ENCODE measurements around the gene LCLAT1.

Gene LCLAT1

DNA sequence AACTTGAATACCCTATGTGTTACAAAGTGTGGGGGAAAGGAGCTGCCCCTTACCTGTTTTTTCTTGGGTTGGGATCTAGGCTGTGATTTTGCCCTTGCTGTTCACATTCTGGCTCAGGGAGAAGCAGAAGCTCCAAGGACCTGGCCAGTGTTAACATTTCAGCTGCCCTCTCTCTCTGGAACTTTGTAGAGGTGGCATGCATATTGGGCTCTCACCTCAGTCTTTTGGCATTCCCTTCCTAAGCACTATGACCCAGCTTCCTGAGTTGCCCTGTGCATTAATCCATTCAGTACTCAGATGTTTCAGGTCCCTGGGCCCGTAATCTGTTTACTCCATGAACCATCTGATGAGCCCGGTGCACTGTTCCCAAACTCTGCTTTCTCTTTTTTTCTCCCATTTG is 12.1 kb downstream of the LCLAT1 start:
- Histone ChIP-seq H3K4me1 (ENCODE audit: insufficient read depth, low read length, severe bottlenecking) (peaks cover 15% of the 10 kb centered on the region), H3K9me2 (ENCODE audit: low read depth, low read length) (no peaks in the 10 kb centered on the region), H3K9ac (ENCODE audit: low read length) (no peak overlapping the region), H3K4me3 (ENCODE audit: low read depth, low read length, poor library complexity, severe bottlenecking) (no peak overlapping the region), H3K27me3 (ENCODE audit: insufficient read depth, low read length) (no peaks in the 10 kb centered on the region), H2AFZ (ENCODE audit: low read length) (no peak overlapping the region), H3K9me3 (ENCODE audit: low read length) (no peaks in the 10 kb centered on the region), H3K4me2 (ENCODE audit: low read length) (no peak overlapping the region), H4K20me1 (ENCODE audit: insufficient read depth, low read length) (no peaks in the 10 kb centered on the region), H3K27ac (ENCODE audit: low read depth, low read length, poor library complexity, severe bottlenecking) (no peak overlapping the region), H3K79me2 (ENCODE audit: insufficient read depth, low read length) (peaks cover 46% of the 10 kb centered on the region), H3K36me3 (ENCODE audit: insufficient read depth, low read length) (no peaks in the 10 kb centered on the region; the same call in 1 of the 2 replicates), H3F3A (ENCODE audit: insufficient read depth, low read length) (no peaks in the 10 kb centered on the region)
- TF ChIP-seq EZH2 (IDR thresholded peaks at IDR 0.05; ENCODE audit: borderline replicate concordance, low read length), result no peak
- TF ChIP-seq, protein P1, sequence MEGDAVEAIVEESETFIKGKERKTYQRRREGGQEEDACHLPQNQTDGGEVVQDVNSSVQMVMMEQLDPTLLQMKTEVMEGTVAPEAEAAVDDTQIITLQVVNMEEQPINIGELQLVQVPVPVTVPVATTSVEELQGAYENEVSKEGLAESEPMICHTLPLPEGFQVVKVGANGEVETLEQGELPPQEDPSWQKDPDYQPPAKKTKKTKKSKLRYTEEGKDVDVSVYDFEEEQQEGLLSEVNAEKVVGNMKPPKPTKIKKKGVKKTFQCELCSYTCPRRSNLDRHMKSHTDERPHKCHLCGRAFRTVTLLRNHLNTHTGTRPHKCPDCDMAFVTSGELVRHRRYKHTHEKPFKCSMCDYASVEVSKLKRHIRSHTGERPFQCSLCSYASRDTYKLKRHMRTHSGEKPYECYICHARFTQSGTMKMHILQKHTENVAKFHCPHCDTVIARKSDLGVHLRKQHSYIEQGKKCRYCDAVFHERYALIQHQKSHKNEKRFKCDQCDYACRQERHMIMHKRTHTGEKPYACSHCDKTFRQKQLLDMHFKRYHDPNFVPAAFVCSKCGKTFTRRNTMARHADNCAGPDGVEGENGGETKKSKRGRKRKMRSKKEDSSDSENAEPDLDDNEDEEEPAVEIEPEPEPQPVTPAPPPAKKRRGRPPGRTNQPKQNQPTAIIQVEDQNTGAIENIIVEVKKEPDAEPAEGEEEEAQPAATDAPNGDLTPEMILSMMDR (IDR thresholded peaks at IDR 0.05; ENCODE audit: low read length), result no peak

DNA sequence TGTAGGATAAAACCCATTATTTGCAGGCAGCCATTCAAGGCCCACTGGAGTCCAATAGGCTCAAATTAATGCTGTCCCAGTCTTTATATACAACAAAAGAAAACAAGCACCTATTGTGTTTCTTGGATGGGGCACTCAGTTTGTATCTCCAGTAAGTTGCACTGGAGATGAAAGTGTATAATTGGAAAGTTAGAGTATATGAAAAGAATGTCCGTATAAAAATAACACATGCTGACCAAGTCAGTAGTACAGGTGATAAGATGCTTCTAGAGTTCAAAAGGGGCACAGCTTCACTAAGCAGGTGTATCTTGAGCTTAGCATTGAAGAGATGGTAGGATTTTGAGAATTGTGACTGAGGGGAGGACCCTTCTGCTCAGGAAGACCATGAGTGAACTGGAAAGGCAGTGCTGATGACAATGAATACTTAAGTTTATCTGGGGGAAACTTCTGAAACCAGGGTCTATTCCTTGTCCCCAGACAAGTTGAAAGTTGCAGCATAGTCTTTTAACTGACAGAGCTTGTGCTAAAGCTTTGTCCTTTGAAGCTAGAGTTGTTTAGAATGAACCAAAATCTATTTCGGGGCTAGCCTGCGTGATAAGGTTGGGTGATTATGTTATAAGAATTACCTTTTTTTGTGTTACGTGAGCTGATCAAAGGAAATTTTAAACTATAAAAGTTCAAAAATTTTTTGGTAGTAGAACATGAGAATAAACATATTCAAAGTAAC is 15.2 kb downstream of the LCLAT1 start:
- Histone ChIP-seq H3K4me1 (ENCODE audit: insufficient read depth, low read length, severe bottlenecking) (peaks cover 27% of the 10 kb centered on the region), H3K36me3 (ENCODE audit: insufficient read depth, low read length) (no peaks in the 10 kb centered on the region; the same call in 1 of the 2 replicates), H3K79me2 (ENCODE audit: insufficient read depth, low read length) (peaks cover 32% of the 10 kb centered on the region)

GRCh38 chr2:30463535-30463934 is 16.5 kb downstream of the LCLAT1 start:
- peaks cover 27% of the 10 kb centered on the region for H3K4me1 ChIP-seq (ENCODE audit: insufficient read depth, low read length, severe bottlenecking)
- H3K79me2 ChIP-seq (ENCODE audit: insufficient read depth, low read length), result peaks cover 30% of the 10 kb centered on the region
- H2AFZ ChIP-seq (ENCODE audit: low read length), result no peak overlapping the region
- no peak overlapping the region for H3K4me3 ChIP-seq (ENCODE audit: low read depth, low read length, poor library complexity, severe bottlenecking)
- H3K9me2 ChIP-seq (ENCODE audit: low read depth, low read length), result no peaks in the 10 kb centered on the region
- H3K4me2 ChIP-seq (ENCODE audit: low read length), result no peak overlapping the region
- TF ChIP-seq, protein P1 (IDR thresholded peaks at IDR 0.05; ENCODE audit: low read length), result no peak
- TF ChIP-seq EZH2 (IDR thresholded peaks at IDR 0.05; ENCODE audit: borderline replicate concordance, low read length), result no peak
- H3K9ac ChIP-seq (ENCODE audit: low read length), result no peak overlapping the region
- no peaks in the 10 kb centered on the region for H3K9me3 ChIP-seq (ENCODE audit: low read length)
- H3K27me3 ChIP-seq (ENCODE audit: insufficient read depth, low read length), result no peaks in the 10 kb centered on the region
- no peaks in the 10 kb centered on the region for H3F3A ChIP-seq (ENCODE audit: insufficient read depth, low read length)
- no peaks in the 10 kb centered on the region for H4K20me1 ChIP-seq (ENCODE audit: insufficient read depth, low read length)
- no peak overlapping the region for H3K27ac ChIP-seq (ENCODE audit: low read depth, low read length, poor library complexity, severe bottlenecking)
- no peaks in the 10 kb centered on the region; the same call in 1 of the 2 replicates for H3K36me3 ChIP-seq (ENCODE audit: insufficient read depth, low read length)

More for the DNA sequence above, 15.2 kb downstream of the LCLAT1 start:
- Histone ChIP-seq H3K9me3 (ENCODE audit: low read length) (no peaks in the 10 kb centered on the region), H4K20me1 (ENCODE audit: insufficient read depth, low read length) (no peaks in the 10 kb centered on the region), H2AFZ (ENCODE audit: low read length) (no peak overlapping the region), H3K27ac (ENCODE audit: low read depth, low read length, poor library complexity, severe bottlenecking) (no peak overlapping the region), H3K9me2 (ENCODE audit: low read depth, low read length) (no peaks in the 10 kb centered on the region), H3K9ac (ENCODE audit: low read length) (no peak overlapping the region), H3F3A (ENCODE audit: insufficient read depth, low read length) (no peaks in the 10 kb centered on the region), H3K4me3 (ENCODE audit: low read depth, low read length, poor library complexity, severe bottlenecking) (no peak overlapping the region), H3K27me3 (ENCODE audit: insufficient read depth, low read length) (no peaks in the 10 kb centered on the region), H3K4me2 (ENCODE audit: low read length) (no peak overlapping the region)
- TF ChIP-seq EZH2 (IDR thresholded peaks at IDR 0.05; ENCODE audit: borderline replicate concordance, low read length), result no peak
- TF ChIP-seq, protein P1 (IDR thresholded peaks at IDR 0.05; ENCODE audit: low read length), result no peak

All from OCI-LY1 (cell line).